ENCODE measurements around the gene SOX15. TPM values are rescaled to one million over a fixed set of nuclear protein-coding genes. Genes with fewer than 3 reads are reported as not detected.

Gene SOX15
- total and polyA plus RNA-seq, 4 donors, result 0.68 to 1.1 (median 0.86) TPM; not detected in 1

GRCh38 chr17:7613769-7614424, 24.0 kb upstream of the SOX15 start:
- Histone ChIP-seq H3K4me1 (ENCODE audit: control insufficient read depth in 5 of 5, insufficient read depth in 5 of 5, low read length in 5 of 5) (peaks cover 5 to 23% (median 17%) of the 10 kb centered on the region in 5 donors), H3K4me3 (peak overlapping the region; percentile 85), H3K9ac (ENCODE audit: insufficient read depth in 1 of 2, low read length in 2 of 2) (peak overlapping the region; percentile 45 to 53), H3K36me3 (ENCODE audit: control insufficient read depth in 4 of 4, insufficient read depth in 4 of 4, low read length in 4 of 4) (peaks cover 0 to 14% (median 1%) of the 10 kb centered on the region in 4 donors), H3K9me3 (ENCODE audit: control insufficient read depth in 4 of 4, insufficient read depth in 3 of 4, low read length in 3 of 4) (no peaks in the 10 kb centered on the region), H3K27me3 (ENCODE audit: control insufficient read depth in 3 of 3, insufficient read depth in 3 of 3, low read length in 2 of 3) (no peaks in the 10 kb centered on the region), H3K27ac (ENCODE audit: low read depth in 1 of 2, low read length in 1 of 2) (peak overlapping the region; percentile 97 to 98)
- DNase-seq (no peak), ATAC-seq (ENCODE audit: insufficient read depth, low FRiP score) (no peak)
- 8 to 12% methylated on average over 20 of the region's 20 CpGs for WGBS, 2 donors
- TF ChIP-seq CTCF (IDR thresholded peaks at IDR 0.05; ENCODE audit: control extremely low read depth, extremely low read depth), result no peak

GRCh38 chr17:7612294-7612640, 22.4 kb upstream of the SOX15 start:
- peak overlapping the region in 1 of 2 donors; percentile 42 for H3K9ac ChIP-seq (ENCODE audit: insufficient read depth in 1 of 2, low read length in 2 of 2)
- peaks cover 0 to 16% (median 1%) of the 10 kb centered on the region in 4 donors for H3K36me3 ChIP-seq (ENCODE audit: control insufficient read depth in 4 of 4, insufficient read depth in 4 of 4, low read length in 4 of 4)
- no peak for ATAC-seq (ENCODE audit: insufficient read depth, low FRiP score)
- no peaks in the 10 kb centered on the region for H3K27me3 ChIP-seq (ENCODE audit: control insufficient read depth in 3 of 3, insufficient read depth in 3 of 3, low read length in 2 of 3)
- TF ChIP-seq CTCF (IDR thresholded peaks at IDR 0.05; ENCODE audit: control extremely low read depth, extremely low read depth), result no peak
- WGBS, 2 donors, result 90 to 94% methylated on average over 1 of the region's 1 CpG
- no peak for DNase-seq
- H3K4me1 ChIP-seq (ENCODE audit: control insufficient read depth in 5 of 5, insufficient read depth in 5 of 5, low read length in 5 of 5), result peaks cover 5 to 23% (median 17%) of the 10 kb centered on the region in 5 donors
- H3K4me3 ChIP-seq, result no peak overlapping the region
- no peaks in the 10 kb centered on the region for H3K9me3 ChIP-seq (ENCODE audit: control insufficient read depth in 4 of 4, insufficient read depth in 3 of 4, low read length in 3 of 4)
- no peak overlapping the region for H3K27ac ChIP-seq (ENCODE audit: low read depth in 1 of 2, low read length in 1 of 2)

- no peak overlapping the region for H3K27ac ChIP-seq (ENCODE audit: low read depth in 1 of 2, low read length in 1 of 2)
- peaks cover 5 to 23% (median 17%) of the 10 kb centered on the region in 5 donors for H3K4me1 ChIP-seq (ENCODE audit: control insufficient read depth in 5 of 5, insufficient read depth in 5 of 5, low read length in 5 of 5)
- H3K4me3 ChIP-seq, result no peak overlapping the region
- no peak for TF ChIP-seq CTCF (IDR thresholded peaks at IDR 0.05; ENCODE audit: control extremely low read depth, extremely low read depth)
- no peaks in the 10 kb centered on the region for H3K9me3 ChIP-seq (ENCODE audit: control insufficient read depth in 4 of 4, insufficient read depth in 3 of 4, low read length in 3 of 4)
- ATAC-seq (ENCODE audit: insufficient read depth, low FRiP score), result no peak
- no peak for DNase-seq
- 54 to 62% methylated on average over 3 of the region's 3 CpGs for WGBS, 2 donors
- H3K9ac ChIP-seq (ENCODE audit: insufficient read depth in 1 of 2, low read length in 2 of 2), result peak overlapping the region in 1 of 2 donors; percentile 42
- no peaks in the 10 kb centered on the region for H3K27me3 ChIP-seq (ENCODE audit: control insufficient read depth in 3 of 3, insufficient read depth in 3 of 3, low read length in 2 of 3)
- H3K36me3 ChIP-seq (ENCODE audit: control insufficient read depth in 4 of 4, insufficient read depth in 4 of 4, low read length in 4 of 4), result peaks cover 0 to 16% (median 1%) of the 10 kb centered on the region in 4 donors
Measured at GRCh38 chr17:7611635-7612293, 21.9 kb upstream of the SOX15 start.

Measured in lung (tissue), 12 donors.